ENCODE data around the gene SYNGR1.
"Not testable (repeated sequence)": the region's sequence is repeated elsewhere in the genome, so short reads cannot be mapped to it uniquely, and the experiment has no call there.

Gene SYNGR1

GRCh38 chr22:39351689-39352214, 2.0 kb downstream of the SYNGR1 start:
- DNase-seq (ENCODE audit: low read depth), result no peak

- DNase-seq (ENCODE audit: low read depth), result no peak
Observed at GRCh38 chr22:39352306-39352891, 2.6 kb downstream of the SYNGR1 start.

GRCh38 chr22:39353346-39353745, 3.6 kb downstream of the SYNGR1 start:
- no peak for DNase-seq (ENCODE audit: low read depth)

- DNase-seq (ENCODE audit: low read depth), result no peak
Observed at GRCh38 chr22:39355080-39355479, 5.3 kb downstream of the SYNGR1 start.

- DNase-seq (ENCODE audit: low read depth), result not testable (repeated sequence)
Observed at GRCh38 chr22:39355805-39356204, 6.0 kb downstream of the SYNGR1 start.

- no peak for DNase-seq (ENCODE audit: low read depth)
Observed at GRCh38 chr22:39356464-39356863, 6.7 kb downstream of the SYNGR1 start.

- not testable (repeated sequence) for DNase-seq (ENCODE audit: low read depth)
Observed at GRCh38 chr22:39357110-39358108, 7.6 kb downstream of the SYNGR1 start.

- DNase-seq (ENCODE audit: low read depth), result not testable (repeated sequence)
Observed at GRCh38 chr22:39358197-39358596, 8.4 kb downstream of the SYNGR1 start.

- no peak for DNase-seq (ENCODE audit: low read depth)
Observed at GRCh38 chr22:39359659-39360195, 9.9 kb downstream of the SYNGR1 start.

GRCh38 chr22:39360242-39360641, 10.5 kb downstream of the SYNGR1 start:
- DNase-seq (ENCODE audit: low read depth), result no peak

- DNase-seq (ENCODE audit: low read depth), result no peak
Observed at GRCh38 chr22:39360674-39361413, 11.1 kb downstream of the SYNGR1 start.

- DNase-seq (ENCODE audit: low read depth), result no peak
Observed at GRCh38 chr22:39361496-39361895, 11.7 kb downstream of the SYNGR1 start.

- no peak for DNase-seq (ENCODE audit: low read depth)
Observed at GRCh38 chr22:39362271-39362670, 12.5 kb downstream of the SYNGR1 start.

- DNase-seq (ENCODE audit: low read depth), result no peak
Observed at GRCh38 chr22:39362932-39363331, 13.1 kb downstream of the SYNGR1 start.

- no peak for DNase-seq (ENCODE audit: low read depth)
Observed at GRCh38 chr22:39363751-39364515, 14.1 kb downstream of the SYNGR1 start.

GRCh38 chr22:39364714-39365491, 15.1 kb downstream of the SYNGR1 start:
- no peak for DNase-seq (ENCODE audit: low read depth)

- no peak for DNase-seq (ENCODE audit: low read depth)
Observed at GRCh38 chr22:39365492-39365780, 15.6 kb downstream of the SYNGR1 start.

GRCh38 chr22:39367035-39367434, 17.2 kb downstream of the SYNGR1 start:
- DNase-seq (ENCODE audit: low read depth), result no peak

- no peak for DNase-seq (ENCODE audit: low read depth)
Observed at GRCh38 chr22:39368461-39368911, 18.7 kb downstream of the SYNGR1 start.

- no peak for DNase-seq (ENCODE audit: low read depth)
Observed at GRCh38 chr22:39369186-39369585, 19.4 kb downstream of the SYNGR1 start.

GRCh38 chr22:39369586-39369985, 19.8 kb downstream of the SYNGR1 start:
- DNase-seq (ENCODE audit: low read depth), result no peak

Data from GM04503 (cell line).